ENCODE results near the gene LRFN3. TPM values are rescaled to one million over a fixed set of nuclear protein-coding genes. Genes with fewer than 3 reads are reported as not detected.
"Not testable (repeated sequence)": the region's sequence is repeated elsewhere in the genome, so short reads cannot be mapped to it uniquely, and the experiment has no call there.

LRFN3 gene
- total RNA-seq, 1 donor from 2014 or later: 15.3 TPM

- no peak within 1 kb of the TSS for H3K4me2 ChIP-seq (ENCODE audit: low read length)
- no peak for FAIRE-seq
- no peak within 1 kb of the TSS for H3K27ac ChIP-seq (ENCODE audit: low read depth, low read length)
- no peaks in the 10 kb centered on the region for H3K9me3 Mint-ChIP-seq (ENCODE audit: unreplicated experiment)
- no peaks in the 10 kb centered on the region for H3K9me3 ChIP-seq (ENCODE audit: insufficient read depth, low read depth, low read length)
- no peaks in the 10 kb centered on the region for H3K79me2 ChIP-seq (ENCODE audit: insufficient read depth, low read length)
- H3K4me1 ChIP-seq (ENCODE audit: insufficient read depth, low read length): peaks cover 9% of the 10 kb centered on the region
- no peak within 1 kb of the TSS for H3K4me3 Mint-ChIP-seq (ENCODE audit: unreplicated experiment)
- no peaks in the 10 kb centered on the region for H3K36me3 Mint-ChIP-seq (ENCODE audit: low read depth, unreplicated experiment)
- H3K4me3 ChIP-seq (ENCODE audit: insufficient read depth, low read depth, low read length): no peak within 1 kb of the TSS
- TF ChIP-seq CTCF (IDR thresholded peaks at IDR 0.05; ENCODE audit: insufficient read depth, low read depth, low read length) (no peak), EZH2 (IDR thresholded peaks at IDR 0.05; ENCODE audit: insufficient read depth, low read length) (no peak)
- no peak within 1 kb of the TSS for H3K9ac ChIP-seq (ENCODE audit: low read length)
- no peak within 1 kb of the TSS for H3K27ac Mint-ChIP-seq (ENCODE audit: unreplicated experiment)
- no peaks in the 10 kb centered on the region for H4K20me1 ChIP-seq (ENCODE audit: insufficient read depth, low read length)
- no peak within 1 kb of the TSS for H2AFZ ChIP-seq (ENCODE audit: low read depth, low read length)
- no peaks in the 10 kb centered on the region for H3K27me3 ChIP-seq (ENCODE audit: insufficient read depth, low read length)
- peaks cover 4% of the 10 kb centered on the region for H3K4me1 Mint-ChIP-seq (ENCODE audit: low read depth, unreplicated experiment)
- H3K27me3 Mint-ChIP-seq (ENCODE audit: low read depth, unreplicated experiment): peaks cover 2% of the 10 kb centered on the region
- no peaks in the 10 kb centered on the region for H3K36me3 ChIP-seq (ENCODE audit: insufficient read depth, low read length)
- DNase-seq (ENCODE audit: low read depth): no peak
Observed at GRCh38 chr19:35908010-35908441, 28.1 kb upstream of the LRFN3 start, which contains the start of gene TYROBP. TYROBP (minus strand) TSS chr19:35908295; CDS start chr19:35908228, 67 bp downstream.

- Histone ChIP-seq H4K20me1 (ENCODE audit: insufficient read depth, low read length) (no peaks in the 10 kb centered on the region), H3K4me3 (ENCODE audit: insufficient read depth, low read depth, low read length) (no peak overlapping the region), H3K27ac (ENCODE audit: low read depth, low read length) (no peak overlapping the region), H3K4me2 (ENCODE audit: low read length) (no peak overlapping the region), H3K9ac (ENCODE audit: low read length) (no peak overlapping the region), H3K27me3 (ENCODE audit: insufficient read depth, low read length) (no peaks in the 10 kb centered on the region), H2AFZ (ENCODE audit: low read depth, low read length) (no peak overlapping the region), H3K36me3 (ENCODE audit: insufficient read depth, low read length) (no peaks in the 10 kb centered on the region), H3K4me1 (ENCODE audit: insufficient read depth, low read length) (peaks cover 6% of the 10 kb centered on the region), H3K79me2 (ENCODE audit: insufficient read depth, low read length) (no peaks in the 10 kb centered on the region), H3K9me3 (ENCODE audit: insufficient read depth, low read depth, low read length) (no peaks in the 10 kb centered on the region)
- no peak for TF ChIP-seq CTCF (IDR thresholded peaks at IDR 0.05; ENCODE audit: insufficient read depth, low read depth, low read length)
- no peak for TF ChIP-seq EZH2 (IDR thresholded peaks at IDR 0.05; ENCODE audit: insufficient read depth, low read length)
- FAIRE-seq (no peak), DNase-seq (ENCODE audit: low read depth) (no peak)
- Mint-ChIP-seq H3K4me1 (ENCODE audit: low read depth, unreplicated experiment) (peaks cover 4% of the 10 kb centered on the region), H3K27ac (ENCODE audit: unreplicated experiment) (no peak overlapping the region), H3K4me3 (ENCODE audit: unreplicated experiment) (no peak overlapping the region), H3K36me3 (ENCODE audit: low read depth, unreplicated experiment) (no peaks in the 10 kb centered on the region), H3K9me3 (ENCODE audit: unreplicated experiment) (no peaks in the 10 kb centered on the region), H3K27me3 (ENCODE audit: low read depth, unreplicated experiment) (peaks cover 2% of the 10 kb centered on the region)
Observed at GRCh38 chr19:35908973-35909683, 27.0 kb upstream of the LRFN3 start.

GRCh38 chr19:35909684-35910035 lies 26.5 kb upstream of the LRFN3 start:
- H3K4me1 ChIP-seq (ENCODE audit: insufficient read depth, low read length): peaks cover 6% of the 10 kb centered on the region
- no peaks in the 10 kb centered on the region for H3K27me3 ChIP-seq (ENCODE audit: insufficient read depth, low read length)
- no peaks in the 10 kb centered on the region for H3K79me2 ChIP-seq (ENCODE audit: insufficient read depth, low read length)
- TF ChIP-seq EZH2 (IDR thresholded peaks at IDR 0.05; ENCODE audit: insufficient read depth, low read length) (no peak), CTCF (IDR thresholded peaks at IDR 0.05; ENCODE audit: insufficient read depth, low read depth, low read length) (no peak)
- no peak for FAIRE-seq
- H3K27ac ChIP-seq (ENCODE audit: low read depth, low read length): no peak overlapping the region
- no peaks in the 10 kb centered on the region for H3K9me3 ChIP-seq (ENCODE audit: insufficient read depth, low read depth, low read length)
- no peaks in the 10 kb centered on the region for H4K20me1 ChIP-seq (ENCODE audit: insufficient read depth, low read length)
- H3K4me3 Mint-ChIP-seq (ENCODE audit: unreplicated experiment): no peak overlapping the region
- no peaks in the 10 kb centered on the region for H3K36me3 ChIP-seq (ENCODE audit: insufficient read depth, low read length)
- H3K4me3 ChIP-seq (ENCODE audit: insufficient read depth, low read depth, low read length): no peak overlapping the region
- no peak for DNase-seq (ENCODE audit: low read depth)
- H3K27me3 Mint-ChIP-seq (ENCODE audit: low read depth, unreplicated experiment): peaks cover 2% of the 10 kb centered on the region
- H3K4me1 Mint-ChIP-seq (ENCODE audit: low read depth, unreplicated experiment): peaks cover 4% of the 10 kb centered on the region
- no peak overlapping the region for H2AFZ ChIP-seq (ENCODE audit: low read depth, low read length)
- H3K9ac ChIP-seq (ENCODE audit: low read length): no peak overlapping the region
- H3K9me3 Mint-ChIP-seq (ENCODE audit: unreplicated experiment): no peaks in the 10 kb centered on the region
- H3K27ac Mint-ChIP-seq (ENCODE audit: unreplicated experiment): no peak overlapping the region
- H3K36me3 Mint-ChIP-seq (ENCODE audit: low read depth, unreplicated experiment): no peaks in the 10 kb centered on the region
- no peak overlapping the region for H3K4me2 ChIP-seq (ENCODE audit: low read length)

GRCh38 chr19:35910355-35910754 lies 25.8 kb upstream of the LRFN3 start:
- H3K27ac ChIP-seq (ENCODE audit: low read depth, low read length); H3K4me1 ChIP-seq (ENCODE audit: insufficient read depth, low read length); FAIRE-seq; H3K9me3 ChIP-seq (ENCODE audit: insufficient read depth, low read depth, low read length); H3K79me2 ChIP-seq (ENCODE audit: insufficient read depth, low read length); H3K9ac ChIP-seq (ENCODE audit: low read length); H3K36me3 ChIP-seq (ENCODE audit: insufficient read depth, low read length); H3K4me2 ChIP-seq (ENCODE audit: low read length); H3K9me3 Mint-ChIP-seq (ENCODE audit: unreplicated experiment); H4K20me1 ChIP-seq (ENCODE audit: insufficient read depth, low read length); H3K36me3 Mint-ChIP-seq (ENCODE audit: low read depth, unreplicated experiment); H3K27ac Mint-ChIP-seq (ENCODE audit: unreplicated experiment); DNase-seq (ENCODE audit: low read depth); H3K4me3 ChIP-seq (ENCODE audit: insufficient read depth, low read depth, low read length); H2AFZ ChIP-seq (ENCODE audit: low read depth, low read length); H3K4me3 Mint-ChIP-seq (ENCODE audit: unreplicated experiment); H3K4me1 Mint-ChIP-seq (ENCODE audit: low read depth, unreplicated experiment); H3K27me3 ChIP-seq (ENCODE audit: insufficient read depth, low read length); H3K27me3 Mint-ChIP-seq (ENCODE audit: low read depth, unreplicated experiment): not testable (repeated sequence)

Data from astrocyte (in vitro differentiated cells and primary cell).